Uterus (tissue), 2 donors: ENCODE results near the gene ACAD11.

Source experiments
- CTCF ChIP-seq, 4 experiments: fragments of 200-600 bp in 2 of 4; fragments of 450-650 bp in 2 of 4; sonication (generic) in 2 of 4; IDR thresholded peaks; one replicate each; pipeline ENCODE4 v1.5.1; 2016 to 2019; ENCODE audit warnings: antibody characterized with exemption in 4 of 4, mild to moderate bottlenecking in 2 of 4, moderate library complexity in 1 of 4
- POLR2A ChIP-seq, 2 donors: fragments of 450-650 bp; IDR thresholded peaks; one replicate each; pipeline ENCODE4 v1.6.1; 2016; ENCODE audit warnings: antibody characterized with exemption in 2 of 2, mild to moderate bottlenecking in 1 of 2, moderate library complexity in 1 of 2

GRCh38 chr3:132596326-132596725, 63.3 kb downstream of the ACAD11 start:
- no peak for TF ChIP-seq POLR2A (IDR thresholded peaks at IDR 0.05)
- TF ChIP-seq CTCF (IDR thresholded peaks at IDR 0.05) = no peak
